T-helper 22 cell (primary cell): ENCODE measurements around the gene IQSEC1.

Experiments
- DNase-seq: peaks from one replicate; pipeline ENCODE4 v3.0.0-alpha.2; 2020; ENCODE audit warnings: low read depth

Gene IQSEC1

GRCh38 chr3:12907296-12907695, 165.9 kb downstream of the IQSEC1 start:
- DNase-seq = no peak

- no peak for DNase-seq
Observed at GRCh38 chr3:12906916-12907290, 166.3 kb downstream of the IQSEC1 start.

GRCh38 chr3:12906141-12906915, 166.9 kb downstream of the IQSEC1 start:
- DNase-seq = no peak

GRCh38 chr3:12905316-12906071, 167.7 kb downstream of the IQSEC1 start:
- DNase-seq = no peak

- DNase-seq = no peak
Observed at GRCh38 chr3:12904951-12905315, 168.3 kb downstream of the IQSEC1 start.

GRCh38 chr3:12903881-12904280, 169.3 kb downstream of the IQSEC1 start:
- no peak for DNase-seq

- DNase-seq = no peak
Observed at GRCh38 chr3:12903000-12903800, 170.0 kb downstream of the IQSEC1 start.

GRCh38 chr3:12902181-12902999, 170.8 kb downstream of the IQSEC1 start:
- no peak for DNase-seq

- DNase-seq = no peak
Observed at GRCh38 chr3:12901623-12902045, 171.6 kb downstream of the IQSEC1 start.

GRCh38 chr3:12900885-12901411, 172.3 kb downstream of the IQSEC1 start:
- no peak for DNase-seq

GRCh38 chr3:12898965-12899755, 174.1 kb downstream of the IQSEC1 start:
- no peak for DNase-seq

- DNase-seq = no peak
Observed at GRCh38 chr3:12898290-12898964, 174.8 kb downstream of the IQSEC1 start.

GRCh38 chr3:12897381-12898289, 175.6 kb downstream of the IQSEC1 start:
- DNase-seq = no peak

GRCh38 chr3:12896063-12896985, 176.9 kb downstream of the IQSEC1 start:
- DNase-seq = no peak

GRCh38 chr3:12895391-12896062, 177.7 kb downstream of the IQSEC1 start:
- DNase-seq = no peak

GRCh38 chr3:12894629-12895028, 178.6 kb downstream of the IQSEC1 start:
- no peak for DNase-seq

GRCh38 chr3:12893852-12894251, 179.4 kb downstream of the IQSEC1 start:
- no peak for DNase-seq
